ENCODE data around the gene ADAM33.

Gene ADAM33

DNA sequence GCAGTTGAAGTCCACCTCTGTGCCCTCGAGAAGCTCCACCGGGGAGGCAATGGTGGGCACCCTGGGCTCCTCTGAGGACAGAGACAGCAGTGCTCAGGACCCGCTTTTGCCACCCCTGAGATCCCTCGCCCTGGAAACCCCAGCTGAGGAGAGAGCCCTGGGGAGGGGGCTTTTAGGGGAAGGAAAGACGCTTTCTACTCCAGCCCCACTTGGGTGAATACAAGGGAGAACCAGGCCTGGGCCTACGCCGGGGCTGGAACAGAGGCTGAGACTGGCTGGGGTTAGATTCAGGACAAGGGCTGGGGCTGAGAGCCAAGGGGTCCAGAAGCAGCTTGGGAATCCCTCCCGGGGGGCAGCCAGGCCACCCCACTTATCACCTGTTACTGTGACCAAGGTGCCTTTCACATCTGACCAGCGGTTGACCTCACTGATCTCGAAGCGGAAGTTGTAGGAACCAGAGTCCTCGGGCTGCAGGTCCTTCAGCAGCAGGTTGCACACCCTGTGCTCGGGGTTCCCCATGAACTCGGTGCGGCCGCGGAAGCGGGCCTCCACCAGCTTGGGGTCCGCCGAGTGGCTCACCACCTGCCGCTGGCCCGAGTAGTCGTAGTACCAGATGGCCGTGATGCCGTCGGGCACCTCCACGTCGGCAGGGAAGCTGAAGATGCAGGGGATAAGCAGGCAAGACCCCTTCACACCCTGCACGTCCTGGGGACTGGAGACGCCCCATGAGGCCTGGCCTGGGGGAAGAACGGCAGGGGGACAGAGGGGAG, 24.3 kb upstream of the ADAM33 start:
- H3K36me3 Mint-ChIP-seq (ENCODE audit: low read depth), result no peaks in the 10 kb centered on the region
- H3K4me1 Mint-ChIP-seq, result peaks cover 5% of the 10 kb centered on the region
- peaks cover 7% of the 10 kb centered on the region for H3K27me3 Mint-ChIP-seq (ENCODE audit: low read depth)
- H3K9me3 Mint-ChIP-seq, result no peaks in the 10 kb centered on the region
- TF ChIP-seq, protein P1, sequence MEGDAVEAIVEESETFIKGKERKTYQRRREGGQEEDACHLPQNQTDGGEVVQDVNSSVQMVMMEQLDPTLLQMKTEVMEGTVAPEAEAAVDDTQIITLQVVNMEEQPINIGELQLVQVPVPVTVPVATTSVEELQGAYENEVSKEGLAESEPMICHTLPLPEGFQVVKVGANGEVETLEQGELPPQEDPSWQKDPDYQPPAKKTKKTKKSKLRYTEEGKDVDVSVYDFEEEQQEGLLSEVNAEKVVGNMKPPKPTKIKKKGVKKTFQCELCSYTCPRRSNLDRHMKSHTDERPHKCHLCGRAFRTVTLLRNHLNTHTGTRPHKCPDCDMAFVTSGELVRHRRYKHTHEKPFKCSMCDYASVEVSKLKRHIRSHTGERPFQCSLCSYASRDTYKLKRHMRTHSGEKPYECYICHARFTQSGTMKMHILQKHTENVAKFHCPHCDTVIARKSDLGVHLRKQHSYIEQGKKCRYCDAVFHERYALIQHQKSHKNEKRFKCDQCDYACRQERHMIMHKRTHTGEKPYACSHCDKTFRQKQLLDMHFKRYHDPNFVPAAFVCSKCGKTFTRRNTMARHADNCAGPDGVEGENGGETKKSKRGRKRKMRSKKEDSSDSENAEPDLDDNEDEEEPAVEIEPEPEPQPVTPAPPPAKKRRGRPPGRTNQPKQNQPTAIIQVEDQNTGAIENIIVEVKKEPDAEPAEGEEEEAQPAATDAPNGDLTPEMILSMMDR (IDR thresholded peaks at IDR 0.05; ENCODE audit: unreplicated experiment in 3 of 3), result no peak
- no peak overlapping the region for H3K27ac Mint-ChIP-seq
- no peak overlapping the region for H3K4me3 Mint-ChIP-seq

DNA sequence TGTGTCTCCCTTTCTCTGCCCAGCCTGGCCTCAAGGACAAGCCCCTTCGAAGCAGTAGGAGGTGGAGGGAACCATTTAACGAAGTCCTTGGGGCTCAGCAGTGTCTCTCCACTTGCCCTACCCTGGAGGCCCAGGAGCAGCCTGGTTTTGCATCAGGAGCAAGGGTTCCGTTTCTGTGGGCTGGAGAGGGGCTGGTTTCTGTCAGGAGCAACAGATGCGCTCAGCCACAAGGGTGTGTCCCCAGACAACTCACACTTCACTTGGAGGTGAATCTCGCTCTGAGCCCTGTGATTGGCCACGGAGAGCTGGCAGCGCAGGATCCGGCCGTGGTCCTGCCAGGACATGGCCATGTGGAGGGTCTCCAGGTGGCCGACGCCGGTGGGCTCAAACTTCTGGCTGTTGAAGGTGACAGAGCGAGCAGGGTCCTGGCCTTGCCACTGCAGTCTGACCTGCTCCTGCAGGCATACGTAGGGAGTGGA, 23.7 kb upstream of the ADAM33 start:
- Mint-ChIP-seq H3K27me3 (ENCODE audit: low read depth) (peaks cover 7% of the 10 kb centered on the region), H3K4me1 (peaks cover 5% of the 10 kb centered on the region), H3K36me3 (ENCODE audit: low read depth) (no peaks in the 10 kb centered on the region), H3K27ac (no peak overlapping the region), H3K9me3 (no peaks in the 10 kb centered on the region), H3K4me3 (no peak overlapping the region)
- TF ChIP-seq, protein P1 (IDR thresholded peaks at IDR 0.05; ENCODE audit: unreplicated experiment in 3 of 3), result no peak

DNA sequence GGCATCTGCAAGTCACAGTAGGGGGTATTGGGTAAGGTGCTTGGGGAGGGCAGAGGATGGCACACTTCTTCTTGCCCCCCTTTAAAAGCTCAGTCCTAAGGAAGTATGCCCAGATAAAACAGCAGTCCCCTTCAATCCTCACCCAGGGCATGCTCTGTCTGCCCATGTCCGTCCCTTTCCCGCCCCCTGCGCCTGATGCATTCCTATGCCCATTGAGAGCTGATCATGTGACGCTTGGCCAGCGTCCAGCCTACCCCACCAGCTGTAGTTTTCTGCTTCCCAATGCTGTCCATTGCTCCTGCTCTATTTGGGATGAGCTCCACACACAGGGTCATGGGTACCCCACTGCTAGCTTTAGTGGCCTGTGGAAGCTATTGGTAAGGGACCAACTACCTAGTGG, 22.3 kb upstream of the ADAM33 start:
- TF ChIP-seq, protein P1 (IDR thresholded peaks at IDR 0.05; ENCODE audit: unreplicated experiment in 3 of 3), result no peak
- Mint-ChIP-seq H3K27me3 (ENCODE audit: low read depth) (peaks cover 7% of the 10 kb centered on the region), H3K36me3 (ENCODE audit: low read depth) (no peaks in the 10 kb centered on the region), H3K4me3 (no peak overlapping the region), H3K9me3 (no peaks in the 10 kb centered on the region), H3K27ac (no peak overlapping the region), H3K4me1 (no peaks in the 10 kb centered on the region)

DNA sequence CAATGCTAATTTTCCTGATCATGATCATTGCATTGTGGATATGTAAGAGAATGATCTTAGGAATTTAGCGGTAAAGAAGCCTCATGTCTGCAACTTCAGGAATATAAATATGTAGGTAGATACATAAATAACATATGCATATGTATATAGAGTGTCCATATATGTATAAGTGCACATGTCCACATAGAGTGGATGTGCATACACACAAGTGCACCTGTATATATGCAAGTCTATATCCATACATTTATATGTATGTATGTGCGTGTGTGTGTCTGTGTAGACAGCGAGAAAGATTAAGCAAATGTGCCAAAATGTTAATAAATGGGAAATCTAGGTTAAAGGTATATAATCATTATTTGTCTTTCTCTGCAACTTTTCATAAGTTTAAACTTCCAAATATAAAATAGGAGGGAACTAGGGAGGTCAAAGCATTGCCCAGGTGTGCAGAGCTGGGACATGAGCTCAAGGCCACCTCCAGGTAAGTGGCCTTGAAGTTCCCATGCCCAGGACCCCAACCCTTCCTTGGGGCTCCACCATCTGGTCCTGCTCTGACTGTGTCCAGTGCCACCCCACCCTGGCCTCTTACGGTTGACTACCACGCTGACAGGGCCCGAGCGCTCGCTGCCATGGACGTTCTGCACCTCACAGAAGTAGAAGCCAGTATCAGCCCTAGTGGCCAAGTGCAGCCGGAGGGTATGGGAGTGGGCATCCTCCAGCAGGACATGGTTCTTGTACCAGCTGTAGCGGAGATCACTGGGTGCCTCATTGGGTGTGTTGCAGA, 21.0 kb upstream of the ADAM33 start:
- Mint-ChIP-seq H3K36me3 (ENCODE audit: low read depth) (no peaks in the 10 kb centered on the region), H3K27ac (no peak overlapping the region), H3K27me3 (ENCODE audit: low read depth) (peaks cover 7% of the 10 kb centered on the region), H3K4me3 (no peak overlapping the region), H3K4me1 (peaks cover 9% of the 10 kb centered on the region), H3K9me3 (no peaks in the 10 kb centered on the region)
- TF ChIP-seq, protein P1 (IDR thresholded peaks at IDR 0.05; ENCODE audit: unreplicated experiment in 3 of 3), result no peak

DNA sequence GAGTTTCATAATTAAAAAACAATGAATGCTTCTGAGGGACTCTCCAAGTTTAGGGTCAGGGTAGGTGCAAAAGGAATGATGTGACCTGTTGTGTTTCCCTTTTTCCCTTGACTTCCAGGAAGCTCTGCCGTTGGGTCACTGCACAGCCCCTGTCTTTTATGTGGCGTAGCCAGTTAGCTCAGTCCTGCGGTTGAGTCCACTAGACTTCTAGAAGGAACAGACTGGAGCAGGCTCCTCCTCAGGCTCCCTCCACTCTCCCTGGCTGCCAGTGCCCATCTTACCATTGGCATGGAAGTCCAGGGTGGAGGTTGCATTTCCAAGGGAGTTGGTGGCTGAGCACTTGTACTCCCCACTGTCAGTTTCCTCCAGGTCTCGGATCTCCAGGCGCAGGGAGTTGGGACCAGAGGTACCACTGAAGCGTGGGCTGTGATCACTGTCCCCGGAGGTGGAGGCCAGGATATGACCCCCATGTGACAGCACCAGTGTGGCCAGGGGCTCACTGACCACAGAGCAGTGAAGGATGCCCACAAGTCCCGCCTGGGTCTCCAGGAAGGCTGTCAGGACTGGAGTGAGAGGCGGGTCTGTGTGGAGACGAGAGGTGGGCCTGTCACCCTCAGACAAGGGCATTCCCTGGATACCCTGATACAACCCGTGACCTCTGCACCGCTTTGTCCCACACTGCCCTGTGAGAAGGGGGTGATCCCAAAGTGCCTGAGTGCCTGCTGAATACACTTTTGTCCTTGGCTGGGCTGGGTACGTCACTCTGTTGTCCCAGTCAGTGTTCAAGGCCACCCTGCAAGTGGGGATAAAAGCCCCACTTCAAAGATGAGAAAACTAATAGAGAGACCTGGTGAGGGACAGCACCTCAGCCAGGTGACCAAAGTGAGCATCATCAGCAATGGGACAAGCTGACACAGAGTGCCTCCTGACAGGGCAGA, 19.5 kb upstream of the ADAM33 start:
- Mint-ChIP-seq H3K4me3 (no peak overlapping the region), H3K27ac (no peak overlapping the region), H3K4me1 (peaks cover 9% of the 10 kb centered on the region), H3K9me3 (no peaks in the 10 kb centered on the region), H3K27me3 (ENCODE audit: low read depth) (peaks cover 7% of the 10 kb centered on the region), H3K36me3 (ENCODE audit: low read depth) (no peaks in the 10 kb centered on the region)
- TF ChIP-seq, protein P1 (IDR thresholded peaks at IDR 0.05; ENCODE audit: unreplicated experiment in 3 of 3), result no peak
